ENCODE data around the gene SYT14.

SYT14 gene

DNA sequence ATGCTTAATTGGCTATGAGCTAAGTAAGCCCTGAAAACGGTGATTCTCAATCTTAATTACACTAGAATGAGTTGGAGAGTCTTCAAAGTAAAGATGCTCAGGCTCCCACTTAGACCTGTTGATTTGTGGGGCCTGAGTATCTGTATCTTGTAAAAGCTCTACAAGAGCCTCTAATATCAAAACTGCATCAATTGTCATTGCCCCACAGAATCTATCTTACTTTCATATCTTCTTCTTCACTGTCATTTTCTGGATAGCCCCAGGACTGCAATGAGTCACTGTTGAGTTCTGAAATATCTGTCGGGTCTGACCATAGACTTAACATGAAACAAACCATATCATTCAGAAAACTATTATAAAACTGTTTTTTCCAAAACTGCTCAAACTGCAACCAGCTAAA is 191.7 kb downstream of the SYT14 start:
- no peaks in the 10 kb centered on the region for H3K36me3 ChIP-seq
- H3K27ac ChIP-seq = no peak overlapping the region
- intact Hi-C loops (cut with DNase I; ENCODE audit: low total_unique reads) = no loop called here
- peaks cover 0 to 15% of the 10 kb centered on the region in 2 donors for H3K27me3 ChIP-seq
- DNase-seq = no peak
- H3K4me1 ChIP-seq = no peaks in the 10 kb centered on the region
- H3K9me3 ChIP-seq = no peaks in the 10 kb centered on the region
- H3K4me3 ChIP-seq = no peak overlapping the region
- no peak for TF ChIP-seq CTCF (IDR thresholded peaks at IDR 0.05)

- DNase-seq = no peak
- intact Hi-C loops (cut with DNase I; ENCODE audit: low total_unique reads) = no loop called here
- Histone ChIP-seq H3K27me3 (peaks cover 0 to 8% of the 10 kb centered on the region in 2 donors), H3K4me3 (no peak overlapping the region), H3K9me3 (no peaks in the 10 kb centered on the region), H3K4me1 (no peaks in the 10 kb centered on the region), H3K27ac (no peak overlapping the region), H3K36me3 (no peaks in the 10 kb centered on the region)
- TF ChIP-seq CTCF (IDR thresholded peaks at IDR 0.05) = no peak
These were observed 194.6 kb downstream of the SYT14 start for GRCh38 chr1:210132582-210132981.

DNA sequence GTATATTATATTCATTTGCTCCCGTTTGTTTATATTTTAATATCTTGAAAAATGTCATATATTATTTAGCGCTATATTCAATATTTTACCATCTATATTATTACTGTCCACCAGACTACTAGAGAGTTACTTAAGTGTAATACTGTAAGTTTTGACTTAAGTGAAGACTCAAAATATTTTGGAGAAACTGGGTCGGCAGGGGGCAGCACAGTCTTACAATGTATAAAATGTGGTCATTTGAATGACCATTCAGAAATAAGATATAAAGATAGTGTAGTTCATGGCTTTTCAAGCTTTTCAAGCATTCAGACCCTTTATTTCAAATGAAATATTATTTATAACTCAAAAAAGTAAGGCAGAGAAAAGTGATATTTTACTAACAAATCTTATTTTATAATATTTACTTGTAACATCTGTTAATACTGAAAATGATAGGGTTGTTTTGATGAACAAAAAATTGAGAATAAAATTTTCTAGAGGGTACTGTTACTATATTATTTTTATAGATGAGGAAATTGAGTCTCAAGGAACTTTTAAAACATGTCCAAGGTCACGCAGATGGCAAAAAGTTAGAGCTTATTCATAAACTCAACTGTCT is 205.5 kb downstream of the SYT14 start:
- TF ChIP-seq CTCF (IDR thresholded peaks at IDR 0.05) = peak; percentile 60 to 74
- DNase-seq = peak; percentile 77 to 80
- H3K27ac ChIP-seq = no peak overlapping the region
- H3K36me3 ChIP-seq = no peaks in the 10 kb centered on the region
- no peaks in the 10 kb centered on the region for H3K4me1 ChIP-seq
- no peaks in the 10 kb centered on the region for H3K9me3 ChIP-seq
- H3K27me3 ChIP-seq = no peaks in the 10 kb centered on the region
- no peak overlapping the region for H3K4me3 ChIP-seq
- intact Hi-C loops (cut with DNase I; ENCODE audit: low total_unique reads) = loop anchor here (2.0 to 10.0 kb wide), 2 partner anchors 167 to 261 kb away; no protein-coding TSS in a partner anchor

DNA sequence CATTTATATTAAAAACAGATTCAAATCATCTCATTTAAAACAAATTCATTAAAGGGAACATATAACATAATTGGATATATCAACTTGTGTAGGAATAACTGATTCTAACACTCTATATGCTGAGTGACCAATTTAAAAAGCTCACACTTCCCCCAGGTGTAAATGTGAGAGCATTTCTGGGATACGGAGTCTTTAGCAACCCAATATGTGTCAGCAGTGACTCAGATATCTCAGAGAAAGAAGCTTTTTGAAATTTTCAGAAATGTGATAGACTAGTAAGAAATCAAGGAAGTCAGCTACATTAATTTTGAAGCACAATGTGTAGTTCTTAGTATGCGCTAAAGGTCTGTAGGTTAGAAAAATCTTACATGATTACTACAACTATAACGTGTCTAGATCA is 206.7 kb downstream of the SYT14 start:
- no peak for DNase-seq
- no peak for TF ChIP-seq CTCF (IDR thresholded peaks at IDR 0.05)
- H3K4me3 ChIP-seq = no peak overlapping the region
- H3K36me3 ChIP-seq = no peaks in the 10 kb centered on the region
- no peak overlapping the region for H3K27ac ChIP-seq
- no peaks in the 10 kb centered on the region for H3K4me1 ChIP-seq
- intact Hi-C loops (cut with DNase I; ENCODE audit: low total_unique reads) = loop anchor here (2.0 to 10.0 kb wide), 2 partner anchors 166 to 260 kb away; no protein-coding TSS in a partner anchor
- no peaks in the 10 kb centered on the region for H3K27me3 ChIP-seq
- no peaks in the 10 kb centered on the region for H3K9me3 ChIP-seq

- no peak for TF ChIP-seq CTCF (IDR thresholded peaks at IDR 0.05)
- no peaks in the 10 kb centered on the region for H3K36me3 ChIP-seq
- intact Hi-C loops (cut with DNase I; ENCODE audit: low total_unique reads) = no loop called here
- H3K27me3 ChIP-seq = no peaks in the 10 kb centered on the region
- no peak for DNase-seq
- no peaks in the 10 kb centered on the region for H3K4me1 ChIP-seq
- no peak overlapping the region for H3K4me3 ChIP-seq
- H3K27ac ChIP-seq = no peak overlapping the region
- H3K9me3 ChIP-seq = no peaks in the 10 kb centered on the region
These were observed 213.1 kb downstream of the SYT14 start for GRCh38 chr1:210151052-210151672.
